Chondrocyte (in vitro differentiated cells): ENCODE measurements around the gene GSS. TPM values are rescaled to one million over a fixed set of nuclear protein-coding genes. Genes with fewer than 3 reads are reported as not detected.

Experiments
- DNase-seq: peaks from one replicate; pipeline ENCODE4 v3.0.0; 2021; ENCODE audit warnings: mixed read lengths, low spot score
- H3K27ac Mint-ChIP-seq: one replicate; pipeline ENCODE4 v1.8.0; 2021; ENCODE audit warnings: mild to moderate bottlenecking, moderate library complexity, mixed read lengths; ENCODE audit not compliant: unreplicated experiment
- H3K27me3 Mint-ChIP-seq: 2 replicates; pipeline ENCODE4 v1.8.0; 2021; ENCODE audit warnings: low read depth, mixed read lengths
- H3K36me3 Mint-ChIP-seq: 2 replicates; pipeline ENCODE4 v1.8.0; 2021; ENCODE audit warnings: low read depth, mixed read lengths
- H3K4me1 Mint-ChIP-seq: 2 replicates; pipeline ENCODE4 v1.8.0; 2021; ENCODE audit warnings: low read depth, mild to moderate bottlenecking, mixed read lengths
- H3K4me3 Mint-ChIP-seq: one replicate; pipeline ENCODE4 v1.8.0; 2021; ENCODE audit warnings: mild to moderate bottlenecking, moderate library complexity, mixed read lengths; ENCODE audit not compliant: unreplicated experiment
- H3K9me3 Mint-ChIP-seq: 2 replicates; pipeline ENCODE4 v1.8.0; 2021; ENCODE audit warnings: low read depth, mixed read lengths
- total RNA-seq: library from RNA; stranded (reverse); gene quantifications from 3 replicates; pipeline ENCODE4 v1.2.1, GENCODE V29; 2021
- TF ChIP-seq, protein P1 (sequence below): fragments of 200-600 bp; sonication (generic); IDR thresholded peaks from 2 replicates; pipeline ENCODE4 v1.5.0; 2021; ENCODE audit warnings: antibody characterized with exemption, mild to moderate bottlenecking, moderate library complexity

Gene GSS
- total RNA-seq, 1 donor from 2014 or later, result 57.3 TPM

DNA sequence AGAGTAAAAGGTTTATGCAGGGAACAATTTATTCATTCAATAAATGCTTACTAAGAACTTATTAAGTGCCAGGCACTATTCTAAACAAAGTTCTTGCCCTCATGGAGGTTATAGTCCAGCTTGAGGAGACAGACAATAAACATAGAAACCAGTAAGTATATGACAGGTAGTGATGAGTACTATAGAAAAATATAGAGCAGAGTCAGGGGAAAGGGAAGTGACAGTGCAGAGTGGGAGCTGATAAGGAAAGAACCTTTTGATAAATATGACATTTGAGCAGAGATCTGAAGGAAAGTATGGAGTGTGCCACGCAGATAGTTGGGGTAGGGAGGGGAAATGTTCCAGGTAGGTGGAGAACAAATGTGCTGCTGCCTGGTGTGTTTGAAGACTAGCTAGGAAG, 67.1 kb downstream of the GSS start:
- no peak overlapping the region for H3K4me3 Mint-ChIP-seq
- H3K27ac Mint-ChIP-seq, result no peak overlapping the region
- peaks cover 23% of the 10 kb centered on the region for H3K36me3 Mint-ChIP-seq
- no peaks in the 10 kb centered on the region for H3K27me3 Mint-ChIP-seq
- peaks cover 4% of the 10 kb centered on the region for H3K9me3 Mint-ChIP-seq
- no peak for DNase-seq
- TF ChIP-seq, protein P1, sequence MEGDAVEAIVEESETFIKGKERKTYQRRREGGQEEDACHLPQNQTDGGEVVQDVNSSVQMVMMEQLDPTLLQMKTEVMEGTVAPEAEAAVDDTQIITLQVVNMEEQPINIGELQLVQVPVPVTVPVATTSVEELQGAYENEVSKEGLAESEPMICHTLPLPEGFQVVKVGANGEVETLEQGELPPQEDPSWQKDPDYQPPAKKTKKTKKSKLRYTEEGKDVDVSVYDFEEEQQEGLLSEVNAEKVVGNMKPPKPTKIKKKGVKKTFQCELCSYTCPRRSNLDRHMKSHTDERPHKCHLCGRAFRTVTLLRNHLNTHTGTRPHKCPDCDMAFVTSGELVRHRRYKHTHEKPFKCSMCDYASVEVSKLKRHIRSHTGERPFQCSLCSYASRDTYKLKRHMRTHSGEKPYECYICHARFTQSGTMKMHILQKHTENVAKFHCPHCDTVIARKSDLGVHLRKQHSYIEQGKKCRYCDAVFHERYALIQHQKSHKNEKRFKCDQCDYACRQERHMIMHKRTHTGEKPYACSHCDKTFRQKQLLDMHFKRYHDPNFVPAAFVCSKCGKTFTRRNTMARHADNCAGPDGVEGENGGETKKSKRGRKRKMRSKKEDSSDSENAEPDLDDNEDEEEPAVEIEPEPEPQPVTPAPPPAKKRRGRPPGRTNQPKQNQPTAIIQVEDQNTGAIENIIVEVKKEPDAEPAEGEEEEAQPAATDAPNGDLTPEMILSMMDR, result no peak
- H3K4me1 Mint-ChIP-seq, result peaks cover 5% of the 10 kb centered on the region

DNA sequence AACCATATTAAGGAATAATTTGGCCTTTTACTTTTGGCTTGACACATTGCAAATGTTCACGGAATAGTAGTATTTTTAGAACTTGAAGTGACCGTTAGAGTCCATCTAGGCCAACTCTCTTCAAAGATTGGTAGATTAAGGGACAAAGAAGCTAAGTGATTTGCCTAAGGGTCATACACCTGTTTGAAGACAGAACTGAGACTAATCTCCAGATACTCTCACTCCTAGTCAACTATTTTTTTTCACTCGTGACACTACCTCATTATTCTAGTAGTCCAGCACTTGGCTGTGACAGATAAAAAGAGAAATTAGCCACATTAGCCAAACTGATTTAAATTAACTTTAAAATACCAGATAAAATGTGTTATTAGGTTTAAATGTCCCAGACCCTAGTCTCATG, 68.6 kb downstream of the GSS start:
- H3K4me1 Mint-ChIP-seq, result peaks cover 5% of the 10 kb centered on the region

GRCh38 chr20:34886122-34886521, 69.5 kb downstream of the GSS start:
- no peak overlapping the region for H3K27ac Mint-ChIP-seq
- DNase-seq, result no peak
- H3K4me3 Mint-ChIP-seq, result no peak overlapping the region
- H3K9me3 Mint-ChIP-seq, result peaks cover 4% of the 10 kb centered on the region
- TF ChIP-seq, protein P1, result no peak
- peaks cover 31% of the 10 kb centered on the region for H3K36me3 Mint-ChIP-seq
- H3K4me1 Mint-ChIP-seq, result peaks cover 5% of the 10 kb centered on the region
- no peaks in the 10 kb centered on the region for H3K27me3 Mint-ChIP-seq

More for the DNA sequence above, 68.6 kb downstream of the GSS start:
- Mint-ChIP-seq H3K27ac (no peak overlapping the region), H3K9me3 (peaks cover 4% of the 10 kb centered on the region), H3K4me3 (no peak overlapping the region), H3K27me3 (no peaks in the 10 kb centered on the region), H3K36me3 (peaks cover 30% of the 10 kb centered on the region)
- DNase-seq, result no peak
- TF ChIP-seq, protein P1, result no peak

DNA sequence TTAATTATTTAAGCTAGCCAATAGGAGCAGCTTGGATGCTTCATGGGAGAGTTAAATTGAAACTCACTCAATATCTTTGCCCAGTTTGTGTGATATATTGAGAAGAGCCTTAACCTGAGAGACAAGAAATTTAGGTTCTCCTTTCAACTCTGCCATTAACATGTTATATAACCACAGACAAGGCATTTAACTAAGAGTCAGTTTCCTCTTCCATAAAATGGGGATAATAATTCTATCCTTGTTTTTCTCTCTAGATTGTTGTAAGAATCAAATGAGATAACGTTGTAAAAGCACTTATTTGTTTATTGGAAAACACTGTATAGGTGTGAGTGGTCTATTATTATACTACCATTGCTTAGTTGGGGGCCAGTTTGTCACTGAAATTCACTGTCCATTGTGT, 71.3 kb downstream of the GSS start:
- TF ChIP-seq, protein P1, result no peak
- peaks cover 24% of the 10 kb centered on the region for H3K36me3 Mint-ChIP-seq
- no peak overlapping the region for H3K27ac Mint-ChIP-seq
- peaks cover 4% of the 10 kb centered on the region for H3K9me3 Mint-ChIP-seq
- no peak overlapping the region for H3K4me3 Mint-ChIP-seq
- no peak for DNase-seq
- H3K4me1 Mint-ChIP-seq, result peaks cover 6% of the 10 kb centered on the region
- no peaks in the 10 kb centered on the region for H3K27me3 Mint-ChIP-seq

- peaks cover 26% of the 10 kb centered on the region for H3K36me3 Mint-ChIP-seq
- DNase-seq, result no peak
- H3K4me1 Mint-ChIP-seq, result peaks cover 8% of the 10 kb centered on the region
- H3K27me3 Mint-ChIP-seq, result no peaks in the 10 kb centered on the region
- TF ChIP-seq, protein P1, result no peak
- no peak overlapping the region for H3K27ac Mint-ChIP-seq
- H3K4me3 Mint-ChIP-seq, result no peak overlapping the region
- peaks cover 4% of the 10 kb centered on the region for H3K9me3 Mint-ChIP-seq
These were observed 71.8 kb downstream of the GSS start for GRCh38 chr20:34883809-34884208.
